ENCODE measurements around the gene PRKG2.

DNA sequence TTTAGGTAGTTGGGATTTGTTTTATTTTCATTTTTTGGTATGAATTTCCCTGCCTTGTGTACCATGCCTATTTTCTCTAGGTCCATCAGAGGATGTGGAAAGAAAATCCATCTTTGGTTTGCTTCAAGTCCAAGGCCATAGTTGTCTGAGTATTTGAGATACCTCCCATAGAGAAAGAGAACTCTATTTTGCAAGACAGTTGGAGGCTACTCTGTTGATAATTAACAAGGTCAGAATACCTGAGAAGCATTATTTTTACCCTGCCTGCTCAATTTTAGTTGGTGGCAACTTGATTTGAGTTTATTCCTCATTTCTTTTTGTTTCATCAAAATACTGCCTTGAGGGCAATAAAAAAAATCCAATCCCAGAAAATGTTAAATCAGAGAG is 153.7 kb downstream of the PRKG2 start:
- TF ChIP-seq EGR1 (IDR thresholded peaks at IDR 0.05) (no peak), EP300 (IDR thresholded peaks at IDR 0.05; ENCODE audit: borderline replicate concordance) (no peak), RAD21 (IDR thresholded peaks at IDR 0.05; ENCODE audit: low read depth) (no peak), NFIC (IDR thresholded peaks at IDR 0.05) (no peak), TEAD4 (IDR thresholded peaks at IDR 0.05) (no peak), FOXM1 (IDR thresholded peaks at IDR 0.05; ENCODE audit: borderline replicate concordance, low read depth) (no peak), ZBTB7A (IDR thresholded peaks at IDR 0.05; ENCODE audit: low read depth) (no peak), YY1 (IDR thresholded peaks at IDR 0.05; ENCODE audit: low read depth) (no peak), CREB1 (IDR thresholded peaks at IDR 0.05; ENCODE audit: low read depth) (no peak), CEBPB (IDR thresholded peaks at IDR 0.05) (no peak)
- TF ChIP-seq, protein P1, sequence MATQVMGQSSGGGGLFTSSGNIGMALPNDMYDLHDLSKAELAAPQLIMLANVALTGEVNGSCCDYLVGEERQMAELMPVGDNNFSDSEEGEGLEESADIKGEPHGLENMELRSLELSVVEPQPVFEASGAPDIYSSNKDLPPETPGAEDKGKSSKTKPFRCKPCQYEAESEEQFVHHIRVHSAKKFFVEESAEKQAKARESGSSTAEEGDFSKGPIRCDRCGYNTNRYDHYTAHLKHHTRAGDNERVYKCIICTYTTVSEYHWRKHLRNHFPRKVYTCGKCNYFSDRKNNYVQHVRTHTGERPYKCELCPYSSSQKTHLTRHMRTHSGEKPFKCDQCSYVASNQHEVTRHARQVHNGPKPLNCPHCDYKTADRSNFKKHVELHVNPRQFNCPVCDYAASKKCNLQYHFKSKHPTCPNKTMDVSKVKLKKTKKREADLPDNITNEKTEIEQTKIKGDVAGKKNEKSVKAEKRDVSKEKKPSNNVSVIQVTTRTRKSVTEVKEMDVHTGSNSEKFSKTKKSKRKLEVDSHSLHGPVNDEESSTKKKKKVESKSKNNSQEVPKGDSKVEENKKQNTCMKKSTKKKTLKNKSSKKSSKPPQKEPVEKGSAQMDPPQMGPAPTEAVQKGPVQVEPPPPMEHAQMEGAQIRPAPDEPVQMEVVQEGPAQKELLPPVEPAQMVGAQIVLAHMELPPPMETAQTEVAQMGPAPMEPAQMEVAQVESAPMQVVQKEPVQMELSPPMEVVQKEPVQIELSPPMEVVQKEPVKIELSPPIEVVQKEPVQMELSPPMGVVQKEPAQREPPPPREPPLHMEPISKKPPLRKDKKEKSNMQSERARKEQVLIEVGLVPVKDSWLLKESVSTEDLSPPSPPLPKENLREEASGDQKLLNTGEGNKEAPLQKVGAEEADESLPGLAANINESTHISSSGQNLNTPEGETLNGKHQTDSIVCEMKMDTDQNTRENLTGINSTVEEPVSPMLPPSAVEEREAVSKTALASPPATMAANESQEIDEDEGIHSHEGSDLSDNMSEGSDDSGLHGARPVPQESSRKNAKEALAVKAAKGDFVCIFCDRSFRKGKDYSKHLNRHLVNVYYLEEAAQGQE (IDR thresholded peaks at IDR 0.05; ENCODE audit: low read depth), result no peak
- TF ChIP-seq, protein P2, sequence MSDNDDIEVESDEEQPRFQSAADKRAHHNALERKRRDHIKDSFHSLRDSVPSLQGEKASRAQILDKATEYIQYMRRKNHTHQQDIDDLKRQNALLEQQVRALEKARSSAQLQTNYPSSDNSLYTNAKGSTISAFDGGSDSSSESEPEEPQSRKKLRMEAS (IDR thresholded peaks at IDR 0.05), result no peak
- TF ChIP-seq, protein P3, sequence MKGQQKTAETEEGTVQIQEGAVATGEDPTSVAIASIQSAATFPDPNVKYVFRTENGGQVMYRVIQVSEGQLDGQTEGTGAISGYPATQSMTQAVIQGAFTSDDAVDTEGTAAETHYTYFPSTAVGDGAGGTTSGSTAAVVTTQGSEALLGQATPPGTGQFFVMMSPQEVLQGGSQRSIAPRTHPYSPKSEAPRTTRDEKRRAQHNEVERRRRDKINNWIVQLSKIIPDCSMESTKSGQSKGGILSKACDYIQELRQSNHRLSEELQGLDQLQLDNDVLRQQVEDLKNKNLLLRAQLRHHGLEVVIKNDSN (IDR thresholded peaks at IDR 0.05), result no peak
